ENCODE results near the gene ABI3.

GRCh38 chr17:49249890-49250522, 39.5 kb downstream of the ABI3 start:
- TF ChIP-seq CTCF (IDR thresholded peaks at IDR 0.05) (no peak), POLR2A (IDR thresholded peaks at IDR 0.05) (no peak)

All from esophagus squamous epithelium (tissue), 4 donors.